GM12873 (cell line): ENCODE measurements around the gene PNMA1.

Experiments
- CTCF ChIP-seq: IDR thresholded peaks from 2 replicates; pipeline ENCODE4 v1.5.1; 2012; ENCODE audit warnings: low read depth, mild to moderate bottlenecking, moderate library complexity, low read length, control low read depth; ENCODE audit not compliant: insufficient read depth; ENCODE audit errors: missing control alignments

Gene PNMA1

DNA sequence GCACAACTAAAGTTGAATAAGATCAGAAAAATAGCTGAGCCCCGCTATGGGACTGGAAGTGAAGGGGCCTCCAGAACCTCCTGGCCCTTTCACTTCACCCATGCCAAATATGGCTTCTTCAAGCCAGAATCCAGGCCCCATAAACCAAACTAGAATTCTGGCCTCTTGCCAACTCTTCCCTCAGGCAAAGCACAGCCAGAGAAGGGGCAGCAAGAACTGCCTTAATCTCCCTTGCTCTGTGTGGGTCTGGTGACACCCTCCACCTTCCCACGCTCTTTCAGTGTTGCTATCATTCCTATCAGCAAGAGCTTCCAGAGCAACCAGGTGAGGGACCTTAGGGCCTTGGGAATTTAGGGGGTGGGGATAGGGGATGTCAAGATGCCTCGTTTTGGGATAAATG lies 3.1 kb upstream of the PNMA1 start:
- no peak for TF ChIP-seq CTCF

DNA sequence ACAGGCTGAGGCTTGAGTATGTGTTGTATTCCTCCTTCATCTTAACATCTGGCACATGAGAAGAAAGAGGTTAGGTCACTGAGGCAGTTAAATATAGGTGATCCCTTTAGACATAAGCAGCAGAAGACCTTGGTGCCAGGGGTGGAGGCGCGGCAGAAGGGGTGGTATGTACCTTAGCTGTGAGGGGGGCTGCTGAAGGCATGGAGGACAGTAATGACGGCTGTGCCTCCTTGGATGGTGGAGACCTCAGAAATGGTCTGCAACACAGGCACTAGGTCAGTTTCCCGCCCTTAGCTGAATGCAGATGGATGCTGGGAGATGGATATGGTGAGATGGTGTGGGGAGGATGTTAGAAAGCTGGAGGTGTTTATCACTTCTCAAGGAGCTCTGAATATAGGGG lies 1.5 kb upstream of the PNMA1 start:
- no peak for TF ChIP-seq CTCF

- TF ChIP-seq CTCF, result no peak
Measured at GRCh38 chr14:73714656-73715081, 485 bp upstream of the PNMA1 start.

GRCh38 chr14:73713206-73713802 lies 880 bp downstream of the PNMA1 start:
- TF ChIP-seq CTCF, result no peak

GRCh38 chr14:73712540-73713180 lies 1.5 kb downstream of the PNMA1 start:
- no peak for TF ChIP-seq CTCF

DNA sequence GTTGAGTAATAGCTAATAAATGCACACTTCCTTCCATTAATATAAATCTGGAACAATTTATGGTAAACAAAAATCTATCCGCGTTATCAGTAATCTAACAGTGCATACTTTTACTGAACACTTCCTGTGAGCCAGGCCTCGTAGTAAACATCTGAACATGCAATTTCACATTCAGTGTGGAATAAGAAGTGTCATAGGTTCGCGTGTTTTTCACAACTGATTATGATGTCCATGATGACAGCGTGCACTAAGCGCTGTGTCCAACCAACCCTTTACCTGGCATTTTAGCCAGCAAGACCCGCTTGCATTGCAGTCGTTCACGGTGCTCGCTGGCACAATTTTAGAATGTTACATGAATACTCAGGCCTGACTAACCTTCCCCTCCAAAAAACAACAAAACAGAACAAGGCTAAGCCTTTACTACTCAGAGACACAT lies 2.1 kb downstream of the PNMA1 start:
- TF ChIP-seq CTCF, result no peak

GRCh38 chr14:73710737-73711136 lies 3.4 kb downstream of the PNMA1 start:
- TF ChIP-seq CTCF, result no peak
